GM18520 (cell line): ENCODE results near the gene COPE.

ENCODE experiments used
- ATAC-seq: cut with Tn5 transposase; IDR thresholded peaks from one replicate; pipeline ENCODE4 v1.9.1; 2021; ENCODE audit not compliant: unreplicated experiment

Gene COPE

GRCh38 chr19:18895038-18895823 is 24.0 kb downstream of the COPE start:
- no peak for ATAC-seq

- no peak for ATAC-seq
Measured at GRCh38 chr19:18894254-18895037, 24.7 kb downstream of the COPE start.

- ATAC-seq = no peak
Measured at GRCh38 chr19:18893587-18894253, 25.5 kb downstream of the COPE start.

GRCh38 chr19:18889949-18890745 is 29.0 kb downstream of the COPE start:
- ATAC-seq = no peak

GRCh38 chr19:18886972-18887371 is 32.2 kb downstream of the COPE start:
- ATAC-seq = no peak

GRCh38 chr19:18883526-18884304 is 35.5 kb downstream of the COPE start:
- no peak for ATAC-seq

GRCh38 chr19:18881491-18881890 is 37.7 kb downstream of the COPE start:
- ATAC-seq = no peak

GRCh38 chr19:18879579-18880373 is 39.4 kb downstream of the COPE start:
- ATAC-seq = no peak

- ATAC-seq = no peak
Measured at GRCh38 chr19:18878858-18879578, 40.2 kb downstream of the COPE start.

- no peak for ATAC-seq
Measured at GRCh38 chr19:18878058-18878797, 41.0 kb downstream of the COPE start.

- ATAC-seq = no peak
Measured at GRCh38 chr19:18876865-18877264, 42.3 kb downstream of the COPE start.

GRCh38 chr19:18875726-18876125 is 43.5 kb downstream of the COPE start:
- no peak for ATAC-seq

- ATAC-seq = no peak
Measured at GRCh38 chr19:18871543-18871942, 47.6 kb downstream of the COPE start.

- ATAC-seq = no peak
Measured at GRCh38 chr19:18870531-18871172, 48.5 kb downstream of the COPE start.

GRCh38 chr19:18869781-18870530 is 49.2 kb downstream of the COPE start:
- no peak for ATAC-seq

- no peak for ATAC-seq
Measured at GRCh38 chr19:18869023-18869618, 50.1 kb downstream of the COPE start.
